ENCODE data around the gene UFD1.

The UFD1 gene

GRCh38 chr22:19515654-19516377 is 36.8 kb upstream of the UFD1 start:
- DNase-seq = no peak

DNA sequence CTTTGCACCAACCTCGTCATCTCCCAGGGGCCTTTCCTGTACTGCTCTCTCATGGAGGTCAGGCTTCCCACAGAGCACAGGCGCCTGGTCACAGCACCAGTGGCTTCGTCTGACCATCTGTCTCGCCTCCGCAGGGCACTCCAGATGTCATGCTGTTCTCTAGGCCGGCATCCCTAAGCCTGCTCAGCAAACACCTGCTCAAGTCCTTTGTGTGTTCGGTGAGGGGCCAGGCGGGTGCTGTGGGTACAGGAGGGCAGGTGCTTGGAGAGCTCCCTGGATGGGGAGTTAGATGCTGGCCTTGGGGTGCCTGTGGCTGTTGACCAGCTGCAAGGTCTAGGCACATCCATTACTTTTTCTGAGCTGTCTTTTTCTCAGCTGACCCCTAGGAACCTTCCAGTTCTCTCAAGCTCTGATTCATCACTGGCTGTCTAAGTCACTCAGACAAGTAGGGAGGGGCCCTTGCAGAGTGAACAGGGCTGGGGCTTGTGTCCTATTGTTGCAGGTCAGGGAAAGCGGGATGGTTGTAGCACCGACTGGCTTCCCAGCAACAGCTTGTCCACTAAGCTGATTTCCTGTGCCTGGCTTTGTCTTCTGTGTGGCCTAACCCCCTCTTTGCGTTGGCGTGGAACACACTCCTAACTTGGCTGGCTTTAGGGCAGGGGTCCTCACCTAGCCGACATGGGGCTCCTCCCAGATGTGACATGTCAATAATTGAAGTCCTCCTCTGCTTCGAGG is 36.0 kb upstream of the UFD1 start:
- no peak for DNase-seq

DNA sequence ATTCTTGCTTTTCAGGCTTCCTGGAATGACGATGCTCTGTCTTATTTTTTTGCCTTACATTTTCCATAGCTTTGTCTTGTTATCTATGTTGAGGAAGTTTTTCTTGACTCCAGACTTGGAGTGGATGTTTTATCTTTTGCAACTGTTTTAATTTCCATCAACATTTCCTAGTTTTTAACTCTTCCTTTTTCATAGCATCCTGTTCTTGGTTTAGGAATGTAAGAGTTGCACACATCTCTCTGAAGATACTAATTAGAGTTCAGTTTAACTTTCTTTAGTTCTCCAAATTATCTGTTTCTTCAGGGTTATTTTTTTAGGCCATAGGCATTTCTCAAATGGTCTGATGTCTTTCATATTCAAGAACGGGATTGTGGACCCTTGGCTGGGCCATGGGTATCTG is 34.8 kb upstream of the UFD1 start:
- no peak for DNase-seq

GRCh38 chr22:19510919-19511341 is 31.9 kb upstream of the UFD1 start:
- no peak for DNase-seq

- DNase-seq = no peak
Observed at GRCh38 chr22:19509923-19510322, 30.9 kb upstream of the UFD1 start.

GRCh38 chr22:19509191-19509590 is 30.2 kb upstream of the UFD1 start:
- no peak for DNase-seq

- no peak for DNase-seq
Observed at GRCh38 chr22:19508024-19508776, 29.2 kb upstream of the UFD1 start.

- DNase-seq = no peak
Observed at GRCh38 chr22:19507534-19507861, 28.5 kb upstream of the UFD1 start.

- no peak for DNase-seq
Observed at GRCh38 chr22:19506212-19506611, 27.2 kb upstream of the UFD1 start.

DNA sequence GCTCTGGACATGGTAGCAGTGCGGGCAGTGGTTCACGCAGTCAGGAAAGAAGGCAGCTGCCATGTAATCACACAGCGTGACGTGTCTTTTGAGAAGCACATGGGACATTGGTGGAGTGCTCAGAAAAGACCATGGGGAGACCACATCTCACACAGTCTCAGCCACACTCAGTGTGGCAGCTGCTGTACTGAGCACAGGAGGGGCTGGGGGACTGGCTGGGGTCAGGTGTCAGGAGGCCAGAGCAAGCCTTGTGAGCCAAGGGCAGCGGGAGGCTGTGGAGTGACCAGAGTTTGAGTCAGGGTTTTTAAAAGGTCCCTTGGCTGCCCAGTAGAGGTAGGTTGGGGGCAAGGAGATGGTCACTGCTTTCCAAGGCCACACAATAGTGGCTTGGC is 26.7 kb upstream of the UFD1 start:
- DNase-seq = no peak

DNA sequence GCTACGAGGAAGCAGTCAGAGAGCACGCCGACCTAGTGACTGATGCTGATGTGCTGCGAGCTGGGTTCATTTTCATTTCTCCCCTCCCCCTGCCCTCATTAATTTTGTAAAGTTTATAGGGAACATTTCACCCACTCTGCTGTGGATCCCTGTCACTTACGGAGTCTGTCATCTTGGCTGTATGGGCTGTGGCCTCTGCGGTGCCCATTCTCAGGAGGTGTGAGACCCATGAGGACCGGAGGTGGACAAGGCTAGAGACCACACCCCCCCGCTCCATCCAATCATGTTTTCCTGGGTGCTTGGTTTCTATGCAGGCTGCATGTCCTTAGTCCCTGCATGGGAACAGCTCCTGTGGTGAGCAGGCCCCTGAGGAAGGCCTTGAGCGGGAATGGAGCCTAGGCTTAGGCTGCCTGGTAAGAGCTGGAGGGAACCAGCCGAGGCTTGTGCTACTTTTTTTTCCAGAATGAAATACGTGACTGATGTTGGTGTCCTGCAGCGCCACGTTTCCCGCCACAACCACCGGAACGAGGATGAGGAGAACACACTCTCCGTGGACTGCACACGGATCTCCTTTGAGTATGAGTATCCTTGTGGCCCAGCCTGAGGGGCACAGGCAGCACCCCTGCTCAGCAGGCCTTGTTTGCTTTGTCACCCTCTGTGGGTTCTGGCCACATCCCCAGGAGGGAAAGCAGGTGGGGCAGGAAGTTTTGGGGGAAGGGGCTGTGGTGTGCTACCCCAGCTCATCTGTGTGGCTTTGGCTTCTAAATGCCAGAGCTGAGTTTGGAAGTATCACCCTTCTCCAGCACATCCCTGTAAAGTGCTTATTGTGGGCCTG is 26.1 kb upstream of the UFD1 start:
- no peak for DNase-seq

DNA sequence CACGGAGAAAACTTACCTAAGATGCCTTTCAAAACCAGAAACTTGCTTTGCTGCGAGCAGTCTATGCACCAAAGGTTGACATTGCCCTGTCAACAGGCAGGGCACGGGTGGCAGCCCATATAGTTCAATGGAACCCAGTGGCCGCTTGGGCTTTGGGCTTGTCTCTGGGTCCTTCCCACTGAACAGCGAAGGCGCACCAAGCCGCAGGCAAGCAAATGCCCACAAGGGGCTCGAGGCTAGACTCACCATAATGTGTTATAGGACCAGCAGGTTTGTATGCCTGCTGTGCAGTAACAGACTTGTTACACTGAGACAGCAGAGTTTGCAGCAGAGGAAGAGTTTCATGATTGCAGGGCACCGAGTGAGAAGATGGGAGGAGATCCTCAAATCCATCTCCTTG is 24.9 kb upstream of the UFD1 start:
- no peak for DNase-seq

DNA sequence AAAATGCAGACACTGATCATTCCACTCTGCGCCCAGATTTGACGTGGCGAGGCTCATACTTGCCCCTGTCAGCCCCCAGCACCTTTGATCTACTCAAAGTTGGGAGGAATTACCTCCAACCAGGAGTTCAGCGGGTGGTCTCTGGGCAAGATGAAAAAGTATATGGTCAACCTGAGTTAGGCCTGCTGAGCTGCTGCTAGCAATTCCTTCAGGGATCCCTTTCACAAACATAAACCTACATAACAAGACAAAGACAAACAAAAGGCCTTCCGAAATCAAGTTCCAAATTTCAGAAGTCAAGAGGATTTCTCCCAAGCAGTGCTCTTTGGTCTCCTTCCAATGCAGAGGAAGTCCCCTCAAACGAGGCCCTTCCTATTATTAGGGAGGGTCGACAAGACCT is 24.4 kb upstream of the UFD1 start:
- no peak for DNase-seq

DNA sequence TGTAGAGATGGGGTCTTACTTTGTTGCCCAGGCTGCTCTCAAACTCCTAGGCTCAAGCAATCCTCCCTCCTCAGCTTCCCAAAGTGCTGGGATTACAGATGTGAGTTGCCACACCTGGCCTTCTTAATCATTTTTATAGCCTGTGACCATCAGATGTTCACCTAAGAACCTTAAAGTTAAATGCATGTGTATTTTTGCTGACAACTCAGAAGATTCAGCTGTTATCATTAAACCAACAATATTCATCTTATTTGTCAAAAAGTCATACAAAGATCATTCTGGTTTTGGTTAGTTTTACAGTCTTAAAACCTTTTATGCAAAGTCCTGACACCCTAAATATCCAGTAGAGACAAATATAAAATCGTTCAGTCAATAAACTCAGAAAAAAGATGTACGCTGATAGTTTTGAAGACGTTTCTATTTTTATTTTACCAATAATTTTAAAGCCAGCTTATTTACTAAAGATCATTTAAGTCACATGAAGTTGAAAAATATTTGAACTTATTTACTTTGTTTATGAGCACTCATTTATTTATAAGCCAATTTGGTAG is 23.0 kb upstream of the UFD1 start:
- DNase-seq = no peak

GRCh38 chr22:19499880-19500242 is 20.9 kb upstream of the UFD1 start:
- DNase-seq = no peak

- no peak for DNase-seq
Observed at GRCh38 chr22:19499236-19499879, 20.4 kb upstream of the UFD1 start.

GRCh38 chr22:19498866-19499190 is 19.8 kb upstream of the UFD1 start:
- DNase-seq = no peak

DNA sequence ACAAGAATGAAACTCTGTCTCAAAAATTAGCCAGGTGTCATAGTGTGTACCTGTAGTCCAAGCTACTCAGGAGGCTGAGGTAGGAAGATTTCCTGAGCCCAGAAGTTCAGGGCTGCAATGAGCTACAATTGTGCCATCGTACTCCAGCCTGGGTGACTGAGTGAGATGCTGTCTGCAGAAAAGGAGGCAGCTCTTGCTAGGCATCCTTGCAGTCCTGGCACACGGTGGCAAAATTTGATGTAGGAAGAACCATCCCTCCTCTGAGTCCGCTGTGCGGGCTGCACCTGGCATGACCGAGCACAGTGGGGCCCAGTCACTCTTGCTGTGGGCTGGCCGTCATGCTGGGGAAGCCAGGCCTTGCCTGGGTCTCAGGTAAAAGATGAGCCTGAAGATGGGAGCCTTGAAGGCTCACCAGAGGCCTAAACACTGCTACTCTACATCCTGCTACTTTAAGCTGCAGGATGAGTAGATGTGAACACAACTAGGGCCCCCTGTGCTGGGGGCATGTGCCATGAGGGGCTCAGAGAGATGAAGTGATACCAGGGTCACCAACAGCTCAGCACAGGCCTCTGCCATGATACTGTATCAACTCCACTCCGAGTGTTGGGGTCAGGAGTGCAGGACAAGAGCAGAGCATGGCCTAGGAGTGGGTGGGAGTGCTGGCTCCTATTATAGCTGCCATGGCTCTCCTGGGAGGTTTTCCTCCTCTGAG is 19.3 kb upstream of the UFD1 start:
- DNase-seq = no peak

DNA sequence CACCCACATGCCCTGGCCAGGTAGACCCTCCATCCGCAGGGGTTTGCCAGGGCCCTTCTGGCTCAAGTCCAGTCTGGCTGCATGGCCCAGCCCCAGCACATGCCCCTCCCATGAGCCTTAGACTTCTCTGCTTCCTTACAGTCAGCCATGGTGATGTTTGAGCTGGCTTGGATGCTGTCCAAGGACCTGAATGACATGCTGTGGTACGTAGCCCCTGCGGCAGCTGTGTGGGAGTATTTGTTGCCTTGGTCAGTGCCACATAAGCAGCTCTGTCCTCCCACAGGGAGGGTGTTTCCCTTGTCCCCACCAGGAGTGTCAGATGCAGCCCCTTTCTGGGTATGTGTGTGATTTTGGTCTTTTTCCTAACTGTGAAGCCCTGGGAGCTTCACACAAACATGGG is 18.3 kb upstream of the UFD1 start:
- DNase-seq = no peak

- no peak for DNase-seq
Observed at GRCh38 chr22:19496324-19496630, 17.3 kb upstream of the UFD1 start.

- no peak for DNase-seq
Observed at GRCh38 chr22:19495562-19496323, 16.8 kb upstream of the UFD1 start.

Data from stimulated activated CD4-positive, alpha-beta T cell treated with anti-CD3 and anti-CD28 coated beads, Interleukin-2, amount 100 ng/mL, for 24 hours (primary cell).